Stimulated activated CD8-positive, alpha-beta memory T cell treated with anti-CD3 and anti-CD28 coated beads, Interleukin-15, amount 100 ng/mL, for 48 hours (primary cell): ENCODE data around the gene CLDN3.
"Not testable (repeated sequence)": the region's sequence is repeated elsewhere in the genome, so short reads cannot be mapped to it uniquely, and the experiment has no call there.

Experiments
- DNase-seq, 2 donors: peaks; one replicate each; pipeline ENCODE4 v3.0.0-alpha.2; 2020; ENCODE audit warnings: low read depth in 2 of 2

The CLDN3 gene

DNA sequence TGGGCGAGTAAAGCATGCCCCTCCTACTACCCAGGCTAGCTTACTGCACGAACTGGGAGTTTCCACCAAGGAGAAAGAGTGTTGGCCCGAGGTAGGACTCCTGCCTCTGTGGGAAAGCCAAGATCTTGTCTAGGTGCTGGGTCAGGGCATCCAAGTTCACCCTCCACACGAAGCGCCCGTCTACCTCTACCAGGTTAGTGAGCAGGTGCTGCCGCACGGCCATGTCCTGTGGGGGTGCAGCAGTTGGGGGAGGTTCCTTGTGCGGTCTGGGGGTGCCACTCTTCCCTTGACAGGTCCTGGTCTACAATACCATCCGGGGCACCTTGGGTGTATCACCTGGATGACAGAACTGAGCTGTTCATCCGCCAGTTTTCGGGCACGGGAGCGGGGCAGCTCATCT lies 33.2 kb downstream of the CLDN3 start:
- no peak for DNase-seq

GRCh38 chr7:73735528-73735905 lies 34.6 kb downstream of the CLDN3 start:
- DNase-seq = no peak

DNA sequence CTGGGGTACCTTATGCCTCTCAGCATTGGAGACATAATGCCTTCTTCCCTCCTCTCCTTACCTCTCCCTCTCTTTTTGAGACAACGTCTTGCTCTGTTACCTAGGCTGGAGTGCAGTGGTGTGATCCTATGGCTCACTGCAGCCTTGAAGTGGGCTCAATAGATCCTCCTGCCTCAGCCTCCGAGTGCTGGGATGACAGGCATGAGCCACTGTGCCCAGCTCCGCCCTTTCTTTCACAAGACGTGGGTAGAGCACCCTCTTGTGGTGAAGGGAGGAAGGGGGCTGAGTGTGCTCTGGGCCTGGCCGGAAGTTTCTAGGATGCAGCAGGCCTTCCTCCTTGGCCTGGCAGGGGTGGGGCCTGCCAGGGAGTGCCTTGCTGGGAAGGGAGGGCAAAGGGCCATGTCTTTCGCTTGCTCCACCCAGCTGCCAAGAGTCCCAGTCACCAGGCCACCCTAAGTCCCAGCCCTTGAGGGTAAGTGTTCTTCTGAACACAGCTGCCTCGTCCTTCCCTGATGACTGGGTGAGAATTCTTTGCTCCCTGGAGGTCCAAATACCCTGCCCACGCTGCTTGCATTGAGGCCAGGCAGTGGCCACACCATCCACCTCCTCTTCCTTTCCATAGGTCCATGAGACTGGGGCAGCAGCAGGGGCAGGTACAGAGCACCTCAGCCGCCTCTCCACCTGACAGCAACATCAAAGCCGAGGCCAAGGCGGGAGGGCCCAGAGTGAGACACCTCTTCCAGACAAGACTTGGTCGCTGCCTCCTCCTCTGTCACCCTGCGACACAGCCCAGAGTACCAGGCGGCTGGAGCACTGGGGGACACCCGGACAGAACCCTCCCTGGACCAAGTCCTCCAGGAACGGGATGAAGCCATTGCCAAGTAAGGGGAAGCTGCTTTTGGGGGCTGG lies 35.2 kb downstream of the CLDN3 start:
- DNase-seq = peak; percentile 66 to 70

GRCh38 chr7:73732397-73732796 lies 37.7 kb downstream of the CLDN3 start:
- no peak for DNase-seq

DNA sequence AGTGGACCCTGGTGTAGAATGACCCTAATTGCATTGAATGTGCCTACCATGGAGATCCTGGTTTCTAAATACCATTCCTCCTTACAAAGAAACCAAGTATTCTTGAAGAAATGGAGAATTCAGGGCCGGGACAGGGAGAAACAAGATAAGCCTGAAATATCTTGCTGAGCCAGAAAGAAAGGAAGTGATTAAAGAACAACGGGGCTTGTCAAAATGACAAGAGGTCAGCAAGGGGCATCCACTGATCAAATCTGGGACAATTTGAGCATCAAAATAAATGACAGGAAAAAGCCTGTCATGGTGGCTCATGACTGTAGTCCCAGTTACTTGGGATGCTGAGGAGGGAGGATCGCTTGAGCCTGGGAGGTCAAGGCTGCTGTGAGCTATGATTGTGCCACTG lies 39.6 kb downstream of the CLDN3 start:
- DNase-seq = no peak

GRCh38 chr7:73728551-73728950 lies 41.5 kb downstream of the CLDN3 start:
- DNase-seq = no peak

DNA sequence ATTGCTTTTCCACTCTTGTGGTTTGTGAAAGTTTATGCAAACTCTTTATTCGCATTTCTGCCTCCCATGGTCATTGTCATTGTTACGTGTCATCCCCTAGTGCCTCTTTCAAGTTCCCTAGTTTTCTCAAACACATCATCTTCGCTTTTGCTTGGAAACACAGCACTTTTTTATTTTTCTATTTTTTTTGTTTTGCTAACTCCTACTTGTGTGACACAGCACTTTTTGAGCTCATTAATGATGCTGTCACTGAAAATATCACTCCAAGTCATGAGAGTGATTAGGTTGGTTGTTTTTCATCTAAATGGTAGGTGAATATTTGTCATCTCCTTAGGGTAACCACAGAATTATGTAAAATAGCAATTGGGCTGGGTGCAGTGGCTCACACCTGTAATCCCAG lies 42.1 kb downstream of the CLDN3 start:
- no peak for DNase-seq

- DNase-seq = no peak
Measured at GRCh38 chr7:73726083-73726466, 44.0 kb downstream of the CLDN3 start.

GRCh38 chr7:73723813-73724212 lies 46.3 kb downstream of the CLDN3 start:
- no peak for DNase-seq

GRCh38 chr7:73722785-73723184 lies 47.3 kb downstream of the CLDN3 start:
- DNase-seq = no peak

GRCh38 chr7:73722182-73722581 lies 47.9 kb downstream of the CLDN3 start:
- not testable (repeated sequence) for DNase-seq

GRCh38 chr7:73721377-73721817 lies 48.7 kb downstream of the CLDN3 start:
- DNase-seq = no peak

DNA sequence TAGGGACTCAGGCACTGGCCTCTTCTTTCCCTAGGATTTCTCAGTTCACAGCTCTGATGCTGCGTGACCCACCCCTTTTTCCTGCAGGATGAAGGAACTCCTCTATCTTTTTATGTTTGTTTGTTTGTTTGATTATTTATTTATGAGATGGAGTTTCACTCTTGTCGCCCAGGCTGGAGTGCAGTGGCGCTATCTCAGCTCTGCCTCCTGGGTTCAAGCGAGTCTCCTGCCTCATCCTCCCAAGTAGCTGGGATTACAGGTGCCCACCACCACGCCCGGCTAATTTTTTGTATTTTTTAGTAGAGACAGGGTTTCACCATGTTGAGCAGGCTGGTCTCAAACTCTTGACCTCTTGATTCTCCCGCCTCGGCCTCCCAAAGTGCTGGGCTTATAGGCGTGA lies 49.6 kb downstream of the CLDN3 start:
- DNase-seq = not testable (repeated sequence)

DNA sequence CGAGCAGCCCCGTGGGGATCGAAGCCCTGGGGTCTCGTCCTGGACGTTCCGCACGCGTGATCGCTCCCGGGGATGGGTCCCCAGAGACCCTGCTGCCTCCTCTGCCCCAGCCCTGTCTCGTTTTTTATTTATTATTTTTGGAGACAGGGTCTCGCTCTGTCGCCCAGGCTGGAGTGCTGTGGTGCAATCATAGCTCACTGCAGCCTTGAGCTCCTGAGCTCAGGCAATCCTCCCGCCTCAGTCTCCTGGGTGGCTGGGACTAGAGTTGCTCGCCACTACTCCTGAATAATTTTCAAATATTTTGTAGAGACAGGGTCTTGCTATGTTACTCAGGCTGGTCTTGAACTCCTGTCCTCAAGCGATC lies 50.3 kb downstream of the CLDN3 start:
- no peak for DNase-seq
